Activated B cell treated with CpG ODN at 0.5 μM for 24 hours (primary cell): ENCODE measurements around the gene TMEM81. TPM values are rescaled to one million over a fixed set of nuclear protein-coding genes. Genes with fewer than 3 reads are reported as not detected.

Experiments used
- ATAC-seq: fragments of 200-7000 bp; cut with Tn5 transposase; one replicate; pipeline ENCODE4 v1.10.0; 2021; ENCODE audit warnings: low read depth, mild to moderate bottlenecking, moderate library complexity
- CTCF ChIA-PET: fragments of 350-600 bp; sonication (Branson Sonifier 250); formaldehyde crosslinking; loops from one replicate; lab custom pipeline; 2021; ENCODE audit warnings: antibody characterized with exemption; lab: Charles Lee
- POLR2A ChIA-PET: fragments of 350-600 bp; sonication (Branson Sonifier 250); formaldehyde crosslinking; loops from one replicate; lab custom pipeline; 2021; ENCODE audit warnings: antibody characterized with exemption; lab: Charles Lee
- DNase-seq: peaks from one replicate; pipeline ENCODE4 v3.0.0; 2022
- H3K27ac Mint-ChIP-seq: one replicate; pipeline ENCODE4 v1.8.0; 2020; ENCODE audit warnings: mixed read lengths
- H3K27me3 Mint-ChIP-seq: one replicate; pipeline ENCODE4 v1.8.0; 2021; ENCODE audit warnings: mixed read lengths
- H3K36me3 Mint-ChIP-seq: one replicate; pipeline ENCODE4 v1.8.0; 2021; ENCODE audit warnings: low read depth, mixed read lengths
- H3K4me1 Mint-ChIP-seq: one replicate; pipeline ENCODE4 v1.8.0; 2021; ENCODE audit warnings: mixed read lengths
- H3K4me3 Mint-ChIP-seq: one replicate; pipeline ENCODE4 v1.8.0; 2020; ENCODE audit warnings: mild to moderate bottlenecking, mixed read lengths
- H3K9me3 Mint-ChIP-seq: one replicate; pipeline ENCODE4 v1.8.0; 2020; ENCODE audit warnings: mixed read lengths
- CTCF ChIP-seq: fragments of 200-600 bp; IDR thresholded peaks from one replicate; pipeline ENCODE4 v1.8.0; 2022; ENCODE audit warnings: antibody characterized with exemption, mild to moderate bottlenecking
- intact Hi-C: fragments of 100-400 bp; cut with micrococcal nuclease; formaldehyde crosslinking; loops from one replicate; pipeline ENCODE4 v1.15.1; 2024
- total RNA-seq: library from RNA; stranded (reverse); gene quantifications from 2 replicates; pipeline ENCODE4 v1.2.3, GENCODE V29; 2022

The TMEM81 gene
- total RNA-seq, 1 donor from 2014 or later: 3.5 TPM

GRCh38 chr1:205111354-205111753, 27.1 kb upstream of the TMEM81 start:
- TF ChIP-seq CTCF: no peak
- Mint-ChIP-seq H3K4me3 (no peak overlapping the region), H3K36me3 (peaks cover 62% of the 10 kb centered on the region), H3K9me3 (no peaks in the 10 kb centered on the region), H3K27me3 (no peaks in the 10 kb centered on the region), H3K4me1 (peaks cover 21% of the 10 kb centered on the region), H3K27ac (peak overlapping the region; percentile 5)
- CTCF ChIA-PET: interaction anchor here (0.7 kb wide), 1 partner anchor 145 kb away, joined by 3 read pairs; no protein-coding TSS in a partner anchor
- peak; percentile 62 for ATAC-seq
- intact Hi-C loops: no loop called here
- POLR2A ChIA-PET: interaction anchor here (1.3 kb wide), 1 partner anchor 11 kb away, joined by 8 read pairs; the partner anchor contains the start of gene RBBP5
- no peak for DNase-seq

GRCh38 chr1:205109711-205110110, 25.5 kb upstream of the TMEM81 start:
- POLR2A ChIA-PET: interaction anchor here (1.4 kb wide), 1 partner anchor 12 kb away, joined by 4 read pairs; the partner anchor contains the start of gene RBBP5
- H3K4me3 Mint-ChIP-seq: no peak overlapping the region
- CTCF ChIA-PET: interaction anchor here (1.2 to 1.5 kb wide), 4 partner anchors 11 to 146 kb away, joined by 3 to 5 read pairs (median 3); no protein-coding TSS in a partner anchor
- TF ChIP-seq CTCF: no peak
- peaks cover 63% of the 10 kb centered on the region for H3K36me3 Mint-ChIP-seq
- no peaks in the 10 kb centered on the region for H3K9me3 Mint-ChIP-seq
- peaks cover 21% of the 10 kb centered on the region for H3K4me1 Mint-ChIP-seq
- no peak overlapping the region for H3K27ac Mint-ChIP-seq
- ATAC-seq: no peak
- DNase-seq: no peak
- H3K27me3 Mint-ChIP-seq: no peaks in the 10 kb centered on the region
- intact Hi-C loops: loop anchor here (5.0 kb wide), 1 partner anchor 33 kb away; no protein-coding TSS in a partner anchor

GRCh38 chr1:205109269-205109668, 25.0 kb upstream of the TMEM81 start:
- Mint-ChIP-seq H3K36me3 (peaks cover 63% of the 10 kb centered on the region), H3K27ac (no peak overlapping the region), H3K4me3 (no peak overlapping the region), H3K27me3 (no peaks in the 10 kb centered on the region), H3K4me1 (peaks cover 21% of the 10 kb centered on the region), H3K9me3 (no peaks in the 10 kb centered on the region)
- CTCF ChIA-PET: interaction anchor here (1.2 to 1.5 kb wide), 3 partner anchors 12 to 147 kb away, joined by 3 to 5 read pairs (median 3); no protein-coding TSS in a partner anchor
- DNase-seq (no peak), ATAC-seq (no peak)
- intact Hi-C loops: loop anchor here (5.0 kb wide), 1 partner anchor 33 kb away; no protein-coding TSS in a partner anchor
- POLR2A ChIA-PET: interaction anchor here (1.4 kb wide), 1 partner anchor 13 kb away, joined by 4 read pairs; the partner anchor contains the start of gene RBBP5
- TF ChIP-seq CTCF: no peak

- CTCF ChIA-PET: no interaction called here
Observed at GRCh38 chr1:205108464-205108863, 24.2 kb upstream of the TMEM81 start.

More at GRCh38 chr1:205108464-205108863, 24.2 kb upstream of the TMEM81 start:
- Mint-ChIP-seq H3K4me1 (peaks cover 21% of the 10 kb centered on the region), H3K27ac (no peak overlapping the region), H3K9me3 (no peaks in the 10 kb centered on the region), H3K36me3 (peaks cover 65% of the 10 kb centered on the region), H3K27me3 (no peaks in the 10 kb centered on the region), H3K4me3 (no peak overlapping the region)
- intact Hi-C loops: loop anchor here (5.0 kb wide), 1 partner anchor 34 kb away; no protein-coding TSS in a partner anchor
- POLR2A ChIA-PET: no interaction called here
- DNase-seq (no peak), ATAC-seq (no peak)
- no peak for TF ChIP-seq CTCF
